CD14-positive monocyte (primary cell): Measurements from ENCODE around the gene ANKRD39. TPM values are rescaled to one million over a fixed set of nuclear protein-coding genes. Genes with fewer than 3 reads are reported as not detected.

Source experiments
- DNase-seq, 3 donors: peaks; one replicate each; pipeline ENCODE4 v3.0.0-alpha.2; 2011 to 2022
- H2AFZ ChIP-seq: 2 replicates; pipeline ENCODE4 v1.6.0; 2012; ENCODE audit warnings: mild to moderate bottlenecking, low read depth, low read length, inconsistent platforms; ENCODE audit not compliant: insufficient read depth, poor library complexity, severe bottlenecking
- H3K27ac ChIP-seq, 2 donors: 1 replicate in 1 of 2; 2 replicates in 1 of 2; pipeline ENCODE4 v1.5.1; 2012 to 2013; ENCODE audit warnings: low read length in 2 of 2, control low read depth in 1 of 2, inconsistent platforms in 1 of 2, low read depth in 1 of 2, mild to moderate bottlenecking in 1 of 2
- H3K27me3 ChIP-seq, 2 donors: one replicate each; pipeline versions ENCODE4 v1.6.0 to v1.6.1; 2011 to 2013; ENCODE audit warnings: low read length in 2 of 2; ENCODE audit not compliant: control insufficient read depth in 2 of 2, insufficient read depth in 2 of 2
- H3K36me3 ChIP-seq, 2 donors: replicated peaks in 1 of 2; 1 replicate in 1 of 2; 2 replicates in 1 of 2; pipeline versions ENCODE4 v1.5.1 to v1.6.1; 2012 to 2013; ENCODE audit warnings: low read length in 2 of 2, control low read depth in 1 of 2, inconsistent platforms in 1 of 2, mild to moderate bottlenecking in 1 of 2; ENCODE audit not compliant: insufficient read depth in 2 of 2, control insufficient read depth in 1 of 2
- H3K4me1 ChIP-seq, 2 donors: 1 replicate in 1 of 2; 2 replicates in 1 of 2; pipeline versions ENCODE4 v1.5.1 to v1.6.1; 2012 to 2013; ENCODE audit warnings: low read length in 2 of 2, control low read depth in 1 of 2, inconsistent platforms in 1 of 2, mild to moderate bottlenecking in 1 of 2, moderate library complexity in 1 of 2; ENCODE audit not compliant: insufficient read depth in 2 of 2, control insufficient read depth in 1 of 2
- H3K4me2 ChIP-seq: replicated peaks from 2 replicates; pipeline ENCODE3; 2012; ENCODE audit warnings: low read length, moderate library complexity, mild to moderate bottlenecking; ENCODE audit not compliant: poor library complexity, severe bottlenecking; ENCODE audit errors: extremely low read depth
- H3K4me3 ChIP-seq, 3 experiments: fragments of 200-600 bp in 1 of 3; sonication (generic) in 1 of 3; replicated peaks in 1 of 3; 1 replicate in 2 of 3; 2 replicates in 1 of 3; pipeline ENCODE4 v1.5.1; 2011 to 2013; ENCODE audit warnings: low read length in 3 of 3, mild to moderate bottlenecking in 3 of 3, control low read depth in 2 of 3, low read depth in 2 of 3, inconsistent platforms in 1 of 3, moderate library complexity in 1 of 3
- H3K79me2 ChIP-seq: 2 replicates; pipeline ENCODE4 v1.6.0; 2012; ENCODE audit warnings: mild to moderate bottlenecking, control low read depth, inconsistent platforms, low read length, moderate library complexity; ENCODE audit not compliant: insufficient read depth
- H3K9ac ChIP-seq: 2 replicates; pipeline ENCODE4 v1.6.0; 2017; ENCODE audit warnings: low read length, mild to moderate bottlenecking; ENCODE audit not compliant: insufficient read depth, poor library complexity, severe bottlenecking
- H3K9me3 ChIP-seq, 2 donors: replicated peaks in 1 of 2; 1 replicate in 1 of 2; 2 replicates in 1 of 2; pipeline versions ENCODE4 v1.5.1 to v1.6.1; 2012 to 2013; ENCODE audit warnings: low read length in 2 of 2, control low read depth in 1 of 2; ENCODE audit not compliant: control insufficient read depth in 1 of 2, insufficient read depth in 1 of 2
- H4K20me1 ChIP-seq: 2 replicates; pipeline ENCODE4 v1.6.0; 2012; ENCODE audit warnings: mild to moderate bottlenecking, low read length, control low read depth, moderate library complexity; ENCODE audit not compliant: insufficient read depth
- H3K27ac Mint-ChIP-seq, 7 donors: one replicate each; pipeline ENCODE4 v1.8.0; 2020; ENCODE audit warnings: mild to moderate bottlenecking in 7 of 7, mixed read lengths in 7 of 7, moderate library complexity in 6 of 7, inconsistent platforms in 2 of 7
- H3K27me3 Mint-ChIP-seq, 3 donors: one replicate each; pipeline ENCODE4 v1.8.0; 2021 to 2022; ENCODE audit warnings: low read depth in 3 of 3, mild to moderate bottlenecking in 3 of 3, mixed read lengths in 3 of 3, moderate library complexity in 3 of 3, inconsistent platforms in 1 of 3
- H3K36me3 Mint-ChIP-seq, 2 donors: one replicate each; pipeline ENCODE4 v1.8.0; 2020; ENCODE audit warnings: mixed read lengths in 2 of 2, inconsistent platforms in 1 of 2, mild to moderate bottlenecking in 1 of 2
- H3K4me1 Mint-ChIP-seq: one replicate; pipeline ENCODE4 v1.8.0; 2020; ENCODE audit warnings: mild to moderate bottlenecking, mixed read lengths
- H3K4me3 Mint-ChIP-seq, 2 donors: one replicate each; pipeline ENCODE4 v1.8.0; 2020; ENCODE audit warnings: mild to moderate bottlenecking in 2 of 2, mixed read lengths in 2 of 2, moderate library complexity in 1 of 2
- H3K9me3 Mint-ChIP-seq, 7 donors: one replicate each; pipeline ENCODE4 v1.8.0; 2020 to 2022; ENCODE audit warnings: mixed read lengths in 7 of 7, mild to moderate bottlenecking in 6 of 7, moderate library complexity in 6 of 7, inconsistent platforms in 2 of 7
- WGBS: methylation state at CpG from one replicate; pipeline ENCODE4 v1.1.5; 2013; ENCODE audit warnings: missing lambda C conversion rate; ENCODE audit not compliant: insufficient coverage; 5-methylcytosine and 5-hydroxymethylcytosine counted together
- intact Hi-C, 2 donors: fragments of 100-400 bp; cut with micrococcal nuclease; formaldehyde crosslinking; loops; one replicate each; pipeline versions ENCODE4 v1.15.0 to v1.15.1; 2023
- polyA plus RNA-seq, 3 donors: library from polyadenylated mRNA; depleted of rRNA in 1 of 3; unstranded in 2 of 3; stranded (reverse) in 1 of 3; fragments of 300-500 nt in 2 of 3; fragments of >200 nt in 1 of 3; fragmentation: Illumina TruSeq in 2 of 3; gene quantifications; 1 replicate in 2 of 3; 2 replicates in 1 of 3; pipeline ENCODE4 v1.2.3, GENCODE V29; 2012 to 2021
- TF ChIP-seq, protein P1 (sequence below): fragments of 200-600 bp; IDR thresholded peaks from one replicate; pipeline ENCODE4 v1.8.0; 2022; ENCODE audit warnings: antibody characterized with exemption, mild to moderate bottlenecking

ANKRD39 gene
- polyA plus RNA-seq, 3 donors: 6.2 to 9.7 (median 9.0) TPM

DNA sequence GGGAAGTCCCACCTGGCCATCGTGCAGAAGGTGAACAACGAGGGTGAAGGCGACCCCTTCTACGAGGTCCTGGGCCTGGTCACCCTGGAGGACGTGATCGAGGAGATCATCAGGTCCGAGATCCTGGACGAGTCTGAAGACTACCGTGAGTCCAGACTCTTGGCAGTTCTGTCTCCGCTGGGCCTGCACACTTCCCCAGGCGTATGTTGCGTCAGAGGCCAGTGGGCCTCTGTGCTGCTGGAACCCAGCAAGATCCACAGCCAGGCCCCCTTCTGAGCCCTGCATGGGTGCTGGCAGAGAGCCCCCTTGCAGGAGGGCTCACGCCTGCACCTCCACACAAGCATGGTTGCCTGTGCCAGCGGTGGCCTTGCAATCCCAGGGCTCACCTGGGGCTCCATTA lies 32.8 kb downstream of the ANKRD39 start:
- H3K36me3 Mint-ChIP-seq: peaks cover 68 to 76% of the 10 kb centered on the region in 2 donors
- peaks cover 13% of the 10 kb centered on the region for H3K4me1 Mint-ChIP-seq
- DNase-seq: no peak
- H3K27me3 Mint-ChIP-seq: peaks cover 0 to 2% (median 0%) of the 10 kb centered on the region in 3 donors
- H3K4me2 ChIP-seq: no peak overlapping the region
- no peaks in the 10 kb centered on the region for H3K4me1 ChIP-seq
- peaks cover 56 to 87% of the 10 kb centered on the region in 2 donors for H3K36me3 ChIP-seq
- TF ChIP-seq, protein P1, sequence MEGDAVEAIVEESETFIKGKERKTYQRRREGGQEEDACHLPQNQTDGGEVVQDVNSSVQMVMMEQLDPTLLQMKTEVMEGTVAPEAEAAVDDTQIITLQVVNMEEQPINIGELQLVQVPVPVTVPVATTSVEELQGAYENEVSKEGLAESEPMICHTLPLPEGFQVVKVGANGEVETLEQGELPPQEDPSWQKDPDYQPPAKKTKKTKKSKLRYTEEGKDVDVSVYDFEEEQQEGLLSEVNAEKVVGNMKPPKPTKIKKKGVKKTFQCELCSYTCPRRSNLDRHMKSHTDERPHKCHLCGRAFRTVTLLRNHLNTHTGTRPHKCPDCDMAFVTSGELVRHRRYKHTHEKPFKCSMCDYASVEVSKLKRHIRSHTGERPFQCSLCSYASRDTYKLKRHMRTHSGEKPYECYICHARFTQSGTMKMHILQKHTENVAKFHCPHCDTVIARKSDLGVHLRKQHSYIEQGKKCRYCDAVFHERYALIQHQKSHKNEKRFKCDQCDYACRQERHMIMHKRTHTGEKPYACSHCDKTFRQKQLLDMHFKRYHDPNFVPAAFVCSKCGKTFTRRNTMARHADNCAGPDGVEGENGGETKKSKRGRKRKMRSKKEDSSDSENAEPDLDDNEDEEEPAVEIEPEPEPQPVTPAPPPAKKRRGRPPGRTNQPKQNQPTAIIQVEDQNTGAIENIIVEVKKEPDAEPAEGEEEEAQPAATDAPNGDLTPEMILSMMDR: no peak
- intact Hi-C loops: no loop called here
- no peak overlapping the region for H3K27ac Mint-ChIP-seq
- H4K20me1 ChIP-seq: peaks cover 44% of the 10 kb centered on the region
- H3K4me3 Mint-ChIP-seq: no peak overlapping the region
- no peaks in the 10 kb centered on the region for H3K9me3 ChIP-seq
- 90% methylated on average over 14 of the region's 14 CpGs for WGBS
- no peak overlapping the region for H3K27ac ChIP-seq
- no peak overlapping the region for H3K9ac ChIP-seq
- H3K9me3 Mint-ChIP-seq: no peaks in the 10 kb centered on the region
- H3K79me2 ChIP-seq: peaks cover 9% of the 10 kb centered on the region
- H3K27me3 ChIP-seq: no peaks in the 10 kb centered on the region
- H3K4me3 ChIP-seq: no peak overlapping the region
- H2AFZ ChIP-seq: no peak overlapping the region

GRCh38 chr2:96824079-96824870 lies 33.5 kb downstream of the ANKRD39 start:
- Mint-ChIP-seq H3K4me3 (no peak overlapping the region), H3K27me3 (peaks cover 0 to 6% (median 0%) of the 10 kb centered on the region in 3 donors), H3K4me1 (peaks cover 20% of the 10 kb centered on the region), H3K9me3 (no peaks in the 10 kb centered on the region), H3K36me3 (peaks cover 67 to 77% of the 10 kb centered on the region in 2 donors), H3K27ac (no peak overlapping the region)
- DNase-seq: no peak
- 78% methylated on average over 2 of the region's 6 CpGs for WGBS
- Histone ChIP-seq H3K27me3 (no peaks in the 10 kb centered on the region), H2AFZ (no peak overlapping the region), H3K9ac (no peak overlapping the region), H3K79me2 (peaks cover 9% of the 10 kb centered on the region), H3K4me3 (no peak overlapping the region), H4K20me1 (peaks cover 52% of the 10 kb centered on the region), H3K9me3 (no peaks in the 10 kb centered on the region), H3K36me3 (peaks cover 52 to 84% of the 10 kb centered on the region in 2 donors), H3K27ac (no peak overlapping the region), H3K4me1 (peaks cover 0 to 1% of the 10 kb centered on the region in 2 donors), H3K4me2 (no peak overlapping the region)
- TF ChIP-seq, protein P1: no peak
- intact Hi-C loops: no loop called here
